H1 (cell line): ENCODE results near the gene LDLRAD4. TPM values are rescaled to one million over a fixed set of nuclear protein-coding genes. Genes with fewer than 3 reads are reported as not detected.

Source experiments
- CTCF ChIA-PET: fragments of 300-600 bp; sonication (Branson Sonifier 250); formaldehyde crosslinking; loops from one replicate; lab custom pipeline; 2021; ENCODE audit not compliant: partially characterized antibody; lab: Charles Lee
- POLR2A ChIA-PET: fragments of 300-600 bp; sonication (Branson Sonifier 250); formaldehyde crosslinking; loops from one replicate; lab custom pipeline; 2021; ENCODE audit warnings: inconsistent platforms; ENCODE audit not compliant: partially characterized antibody; lab: Charles Lee
- DNase-seq, 2 experiments: peaks; one replicate each; pipeline versions ENCODE4 v3.0.0 to v3.0.0-alpha.2; 2010 to 2022; ENCODE audit warnings: low spot score in 2 of 2, low read depth in 1 of 2, mixed read lengths in 1 of 2
- FAIRE-seq: peaks from 2 replicates; lab custom pipeline; 2011; peaks lifted over from hg19 to GRCh38; lab: Jason Lieb, UNC
- H2AFZ ChIP-seq: 2 replicates; pipeline ENCODE4 v1.8.1; 2012; ENCODE audit warnings: low read length, inconsistent platforms
- H2AK5ac ChIP-seq: 2 replicates; pipeline ENCODE4 v1.6.1; 2013; ENCODE audit warnings: low read depth, low read length
- H2BK120ac ChIP-seq: replicated peaks from 2 replicates; pipeline ENCODE3; 2013; ENCODE audit warnings: low read depth, low read length, inconsistent platforms
- H2BK12ac ChIP-seq: 2 replicates; pipeline ENCODE4 v1.6.1; 2013; ENCODE audit warnings: low read depth, low read length
- H2BK15ac ChIP-seq: 2 replicates; pipeline ENCODE4 v1.6.1; 2013; ENCODE audit warnings: low read length
- H2BK20ac ChIP-seq: 2 replicates; pipeline ENCODE4 v1.6.1; 2013; ENCODE audit warnings: low read length
- H2BK5ac ChIP-seq: 2 replicates; pipeline ENCODE4 v1.6.1; 2013; ENCODE audit warnings: low read depth, low read length
- H3K14ac ChIP-seq: 2 replicates; pipeline ENCODE4 v1.6.1; 2013; ENCODE audit warnings: inconsistent platforms; ENCODE audit not compliant: insufficient read length
- H3K18ac ChIP-seq: 2 replicates; pipeline ENCODE4 v1.6.1; 2013; ENCODE audit warnings: low read length; ENCODE audit errors: extremely low read depth
- H3K23ac ChIP-seq: 2 replicates; pipeline ENCODE4 v1.6.1; 2013; ENCODE audit warnings: inconsistent platforms; ENCODE audit not compliant: insufficient read length
- H3K23me2 ChIP-seq: 2 replicates; pipeline ENCODE4 v1.6.1; 2013; ENCODE audit warnings: low read depth, low read length
- H3K27ac ChIP-seq: 2 replicates; pipeline ENCODE4 v1.6.1; 2011; ENCODE audit warnings: low read depth, low read length, inconsistent platforms
- H3K27me3 ChIP-seq, 4 experiments: replicated peaks in 1 of 4; 1 replicate in 1 of 4; 2 replicates in 3 of 4; pipeline versions ENCODE4 v1.6.1 to v1.8.1; 2011 to 2013; ENCODE audit warnings: low read length in 3 of 4, mild to moderate bottlenecking in 3 of 4, inconsistent platforms in 2 of 4, mixed read lengths in 2 of 4, moderate library complexity in 1 of 4; ENCODE audit not compliant: control insufficient read depth in 3 of 4, insufficient read depth in 3 of 4; ENCODE audit errors: extremely low read depth in 1 of 4
- H3K36me3 ChIP-seq, 4 experiments: 2 replicates each; pipeline versions ENCODE4 v1.6.1 to v1.8.1; 2011 to 2013; ENCODE audit warnings: mild to moderate bottlenecking in 4 of 4, low read length in 3 of 4, moderate library complexity in 2 of 4, control low read depth in 1 of 4, inconsistent platforms in 1 of 4; ENCODE audit not compliant: insufficient read depth in 4 of 4, control insufficient read depth in 2 of 4
- H3K4ac ChIP-seq: replicated peaks from 2 replicates; pipeline ENCODE3; 2013; ENCODE audit warnings: low read length, low read depth, mixed read lengths, inconsistent platforms; ENCODE audit not compliant: insufficient read length
- H3K4me1 ChIP-seq, 4 experiments: replicated peaks in 1 of 4; 1 replicate in 1 of 4; 2 replicates in 3 of 4; pipeline versions ENCODE4 v1.6.1 to v1.8.1; 2011 to 2013; ENCODE audit warnings: low read length in 3 of 4, inconsistent platforms in 2 of 4, mixed read lengths in 1 of 4; ENCODE audit not compliant: insufficient read depth in 4 of 4, control insufficient read depth in 3 of 4
- H3K4me2 ChIP-seq, 2 experiments: 2 replicates each; pipeline versions ENCODE4 v1.6.1 to v1.8.1; 2011 to 2013; ENCODE audit warnings: low read depth in 2 of 2, low read length in 2 of 2, control low read depth in 1 of 2, inconsistent platforms in 1 of 2, mild to moderate bottlenecking in 1 of 2; ENCODE audit not compliant: insufficient read depth in 1 of 2
- H3K4me3 ChIP-seq, 4 experiments: fragments of 200-600, 300-600 bp in 1 of 4; sonication (generic), shearing (Covaris generic), sonication (Bioruptor Twin) in 1 of 4; 2 replicates each; pipeline versions ENCODE4 v1.5.1 to v1.8.1; 2011 to 2016; ENCODE audit warnings: low read length in 4 of 4, low read depth in 3 of 4, control low read depth in 2 of 4, inconsistent platforms in 2 of 4, mild to moderate bottlenecking in 2 of 4, mixed read lengths in 1 of 4, moderate library complexity in 1 of 4; ENCODE audit not compliant: insufficient read depth in 2 of 4; ENCODE audit errors: extremely low read depth in 1 of 4
- H3K56ac ChIP-seq: replicated peaks from 2 replicates; pipeline ENCODE3; 2013; ENCODE audit warnings: low read depth, mild to moderate bottlenecking, mixed read lengths, low read length, inconsistent platforms; ENCODE audit not compliant: insufficient read length
- H3K79me1 ChIP-seq: 2 replicates; pipeline ENCODE4 v1.6.1; 2013; ENCODE audit warnings: low read depth, low read length, control low read depth
- H3K79me2 ChIP-seq, 2 experiments: 2 replicates each; pipeline versions ENCODE4 v1.6.1 to v1.8.1; 2012 to 2013; ENCODE audit warnings: low read length in 2 of 2, mild to moderate bottlenecking in 2 of 2, inconsistent platforms in 1 of 2; ENCODE audit not compliant: insufficient read depth in 2 of 2, control insufficient read depth in 1 of 2
- H3K9ac ChIP-seq, 4 experiments: replicated peaks in 1 of 4; 1 replicate in 1 of 4; 2 replicates in 3 of 4; pipeline versions ENCODE4 v1.6.1 to v1.8.1; 2011 to 2013; ENCODE audit warnings: low read depth in 3 of 4, low read length in 3 of 4, control low read depth in 2 of 4, mild to moderate bottlenecking in 2 of 4, moderate library complexity in 2 of 4, inconsistent platforms in 1 of 4; ENCODE audit errors: extremely low read depth in 1 of 4
- H3K9me3 ChIP-seq, 2 experiments: 2 replicates each; pipeline versions ENCODE4 v1.6.1 to v1.8.1; 2012 to 2013; ENCODE audit warnings: mild to moderate bottlenecking in 2 of 2, moderate library complexity in 2 of 2, control low read depth in 1 of 2, inconsistent platforms in 1 of 2, low read depth in 1 of 2, low read length in 1 of 2, mixed read lengths in 1 of 2; ENCODE audit not compliant: insufficient read depth in 2 of 2
- H4K20me1 ChIP-seq, 2 experiments: replicated peaks in 1 of 2; 2 replicates each; pipeline versions ENCODE3 to v1.8.1; 2011 to 2013; ENCODE audit warnings: inconsistent platforms in 2 of 2, low read length in 2 of 2, mild to moderate bottlenecking in 1 of 2; ENCODE audit not compliant: insufficient read depth in 2 of 2, control insufficient read depth in 1 of 2
- H4K5ac ChIP-seq: 2 replicates; pipeline ENCODE4 v1.6.1; 2013; ENCODE audit warnings: low read length, low read depth, mixed read lengths, inconsistent platforms; ENCODE audit not compliant: insufficient read length
- H4K8ac ChIP-seq: 2 replicates; pipeline ENCODE4 v1.8.0; 2013; ENCODE audit warnings: mild to moderate bottlenecking, moderate library complexity, low read length, inconsistent platforms; ENCODE audit not compliant: insufficient read depth; ENCODE audit errors: extremely low read depth
- H4K91ac ChIP-seq: replicated peaks from 2 replicates; pipeline ENCODE3; 2013; ENCODE audit warnings: low read length, mixed read lengths, inconsistent platforms; ENCODE audit not compliant: insufficient read length
- ASH2L ChIP-seq: fragments of 200-600, 300-600 bp; sonication (generic); IDR thresholded peaks from one replicate; pipeline ENCODE4 v1.7.1; 2017; ENCODE audit warnings: low read length
- ATF2 ChIP-seq: IDR thresholded peaks from 2 replicates; pipeline ENCODE4 v1.6.1; 2012; ENCODE audit warnings: low read length, inconsistent platforms
- CEBPB ChIP-seq: IDR thresholded peaks from 2 replicates; pipeline ENCODE4 v1.6.1; 2012; ENCODE audit warnings: low read depth, low read length
- EGR1 ChIP-seq: IDR thresholded peaks from 2 replicates; pipeline ENCODE4 v1.6.1; 2011; ENCODE audit warnings: low read depth, low read length, borderline replicate concordance
- EZH2 ChIP-seq: fragments of 200-600 bp; sonication (generic); IDR thresholded peaks from 2 replicates; pipeline ENCODE4 v1.7.1; 2012; ENCODE audit warnings: low read depth, mild to moderate bottlenecking, moderate library complexity, low read length, inconsistent platforms; ENCODE audit not compliant: severe bottlenecking
- GABPA ChIP-seq: IDR thresholded peaks from 2 replicates; pipeline ENCODE4 v1.6.1; 2011; ENCODE audit warnings: mild to moderate bottlenecking, low read length, moderate library complexity, borderline replicate concordance; ENCODE audit not compliant: insufficient read depth
- HDAC2 ChIP-seq, 2 experiments: fragments of 300-600 bp in 1 of 2; sonication (generic) in 1 of 2; IDR thresholded peaks; 2 replicates each; pipeline ENCODE4 v1.6.1; 2011 to 2012; ENCODE audit warnings: low read depth in 2 of 2, low read length in 2 of 2, mild to moderate bottlenecking in 2 of 2, moderate library complexity in 2 of 2, borderline replicate concordance in 1 of 2, inconsistent platforms in 1 of 2
- JUND ChIP-seq: IDR thresholded peaks from 2 replicates; pipeline ENCODE4 v1.6.1; 2011; ENCODE audit warnings: mild to moderate bottlenecking, improper control_type of control experiment, low read length
- POLR2A ChIP-seq, 2 experiments: IDR thresholded peaks; 1 replicate in 1 of 2; 2 replicates in 1 of 2; pipeline ENCODE4 v1.6.1; 2011; ENCODE audit warnings: low read depth in 2 of 2, low read length in 2 of 2, mild to moderate bottlenecking in 2 of 2; ENCODE audit errors: control extremely low read depth in 1 of 2
- SAP30 ChIP-seq: fragments of 300-600 bp; sonication (generic); IDR thresholded peaks from 2 replicates; pipeline ENCODE4 v1.7.1; 2012; ENCODE audit warnings: low read length, moderate library complexity, mild to moderate bottlenecking, inconsistent platforms; ENCODE audit not compliant: insufficient read depth, insufficient replicate concordance
- TAF7 ChIP-seq: optimal IDR thresholded peaks from 2 replicates; pipeline ENCODE3; 2011; ENCODE audit warnings: low read depth, mild to moderate bottlenecking, inconsistent platforms, low read length, moderate library complexity, borderline replicate concordance
- TEAD4 ChIP-seq: IDR thresholded peaks from 2 replicates; pipeline ENCODE4 v1.6.1; 2012; ENCODE audit warnings: low read depth, low read length, inconsistent platforms, mixed read lengths
- YY1 ChIP-seq: IDR thresholded peaks from 2 replicates; pipeline ENCODE4 v1.6.1; 2011; ENCODE audit warnings: low read depth, mild to moderate bottlenecking, low read length
- WGBS, 2 experiments: shearing (Covaris generic) in 1 of 2; methylation state at CpG; one replicate each; pipeline versions ENCODE4 v1.1.6 to v1.1.7; 2013 to 2015; ENCODE audit warnings: low lambda C conversion rate in 2 of 2, mixed read lengths in 2 of 2, inconsistent platforms in 1 of 2, low coverage in 1 of 2, missing lambda C conversion rate in 1 of 2; ENCODE audit not compliant: insufficient replicate concordance in 2 of 2, insufficient coverage in 1 of 2, insufficient read length in 1 of 2; ENCODE audit errors: extremely low coverage in 1 of 2, missing lambda C conversion rate in 1 of 2; 5-methylcytosine and 5-hydroxymethylcytosine counted together
- polyA plus RNA-seq, 7 experiments: library from polyadenylated mRNA; depleted of rRNA in 3 of 7; stranded (reverse) in 5 of 7; unstranded in 2 of 7; fragments of >200 nt in 5 of 7; fragments of 200-250 nt in 2 of 7; gene quantifications; 1 replicate in 5 of 7; 2 replicates in 1 of 7; 4 replicates in 1 of 7; pipeline versions ENCODE4 v1.2.1 to v1.2.3, GENCODE V29; 2011 to 2013; ENCODE audit warnings: missing spikeins in 2 of 7, mixed read lengths in 2 of 7
- total RNA-seq: library from RNA; stranded (reverse); fragmentation: NEBNext Ultra II Directional; extraction: Animal tissue kit (Norgen Biotek cat#: 25700); gene quantifications from 2 replicates; pipeline ENCODE4 v1.2.1, GENCODE V29; 2021

LDLRAD4 gene
- total and polyA plus RNA-seq, 2 of the 8 experiments (the other 6 are each of a cell fraction or from before 2014, with no cell fraction given): 0.77 to 1.4 TPM

- no peak overlapping the region for H2BK12ac ChIP-seq
- H3K4me1 ChIP-seq: peaks cover 0 to 3% (median 0%) of the 10 kb centered on the region in 4 experiments; a peak in 1 of 7 replicates
- no peak overlapping the region for H2BK5ac ChIP-seq
- H3K36me3 ChIP-seq: no peaks in the 10 kb centered on the region
- H2BK20ac ChIP-seq: no peak overlapping the region
- H3K79me1 ChIP-seq: no peaks in the 10 kb centered on the region
- no peak overlapping the region for H3K4ac ChIP-seq
- no peak overlapping the region for H3K4me2 ChIP-seq
- H3K18ac ChIP-seq: no peak overlapping the region
- no peak overlapping the region for H2AFZ ChIP-seq
- WGBS, 2 experiments: 90% methylated on average over 7 of the region's 7 CpGs; no CpG with 5 or more reads in 1 of the 2 experiments
- H3K9me3 ChIP-seq: no peaks in the 10 kb centered on the region; a peak in 1 of 4 replicates
- H3K9ac ChIP-seq: no peak overlapping the region
- no peak overlapping the region for H2BK15ac ChIP-seq
- no peaks in the 10 kb centered on the region for H3K23me2 ChIP-seq
- no peak overlapping the region for H4K91ac ChIP-seq
- ChIA-PET POLR2A (no interaction called here), CTCF (interaction anchor here (0.7 to 6.9 kb wide), 4 partner anchors 10 to 908 kb away, joined by 3 to 30 read pairs (median 4); no protein-coding TSS in a partner anchor)
- no peak for DNase-seq
- H3K4me3 ChIP-seq: no peak overlapping the region
- H2AK5ac ChIP-seq: no peak overlapping the region
- H2BK120ac ChIP-seq: no peak overlapping the region
- no peak overlapping the region for H3K56ac ChIP-seq
- no peaks in the 10 kb centered on the region for H3K79me2 ChIP-seq
- no peak overlapping the region; the same call in 1 of the 2 replicates for H4K8ac ChIP-seq
- no peak overlapping the region for H3K14ac ChIP-seq
- H4K5ac ChIP-seq: no peak overlapping the region
- no peak for FAIRE-seq
- no peaks in the 10 kb centered on the region for H4K20me1 ChIP-seq
- H3K27ac ChIP-seq: no peak overlapping the region
- H3K27me3 ChIP-seq: no peaks in the 10 kb centered on the region
- no peak overlapping the region for H3K23ac ChIP-seq
- TF ChIP-seq EGR1 (no peak), POLR2A (IDR thresholded peaks at IDR 0.05; ENCODE audit: control extremely low read depth in 1 of 2, low read depth in 2 of 2, low read length in 2 of 2) (no peak), HDAC2 (IDR thresholded peaks at IDR 0.05; ENCODE audit: borderline replicate concordance in 1 of 2, low read depth in 2 of 2, low read length in 2 of 2) (no peak), CEBPB (no peak), ASH2L (no peak), TAF7 (no peak), TEAD4 (no peak), SAP30 (no peak), EZH2 (no peak), ATF2 (no peak), GABPA (no peak), YY1 (no peak), JUND (no peak)
These were observed 40.4 kb upstream of the LDLRAD4 start for GRCh38 chr18:13178197-13178596.
